NCI-H774 (cell line): ENCODE data around the gene ABL1.

Source experiments
- DNase-seq: peaks from one replicate; lab custom pipeline; 2025; lab: John Stamatoyannopoulos, UW

Gene ABL1

DNA sequence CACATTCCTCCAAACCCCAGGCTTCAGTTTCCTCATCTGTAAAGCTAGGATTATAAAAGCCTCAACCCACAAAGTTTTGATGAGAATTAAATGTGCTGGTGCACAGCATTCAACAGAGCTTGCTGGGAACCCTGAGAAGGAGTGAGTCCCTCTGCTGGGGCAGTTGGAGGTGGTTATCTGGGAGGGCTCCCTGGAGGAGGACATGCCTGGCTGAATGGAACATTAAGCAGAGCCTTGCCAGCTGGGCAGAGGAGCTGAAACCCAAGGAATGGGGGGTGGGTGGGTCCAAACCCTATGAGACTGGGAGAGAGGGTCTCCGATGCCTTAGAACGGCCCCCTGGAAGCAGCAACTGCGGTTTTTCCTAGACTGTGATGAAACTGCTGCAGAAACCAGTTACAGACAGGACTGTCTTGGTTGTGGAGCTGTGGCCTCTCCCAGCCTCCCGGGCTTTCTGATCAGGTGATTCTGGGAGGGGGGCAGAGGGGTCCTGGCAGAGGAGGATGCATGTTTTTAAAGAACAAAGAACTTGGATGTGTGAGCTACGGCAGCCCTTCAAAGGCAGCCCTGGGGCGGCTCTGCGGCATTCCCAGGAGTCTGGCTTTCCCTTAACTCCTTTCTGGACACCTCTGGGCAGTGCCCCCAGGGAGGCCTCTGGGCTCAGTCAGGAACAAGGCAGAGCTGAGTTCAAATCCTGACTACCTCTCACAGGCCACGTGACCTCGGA is 83.2 kb downstream of the ABL1 start:
- DNase-seq = no peak

- no peak for DNase-seq
Measured at GRCh38 chr9:130918826-130919558, 83.9 kb downstream of the ABL1 start.

DNA sequence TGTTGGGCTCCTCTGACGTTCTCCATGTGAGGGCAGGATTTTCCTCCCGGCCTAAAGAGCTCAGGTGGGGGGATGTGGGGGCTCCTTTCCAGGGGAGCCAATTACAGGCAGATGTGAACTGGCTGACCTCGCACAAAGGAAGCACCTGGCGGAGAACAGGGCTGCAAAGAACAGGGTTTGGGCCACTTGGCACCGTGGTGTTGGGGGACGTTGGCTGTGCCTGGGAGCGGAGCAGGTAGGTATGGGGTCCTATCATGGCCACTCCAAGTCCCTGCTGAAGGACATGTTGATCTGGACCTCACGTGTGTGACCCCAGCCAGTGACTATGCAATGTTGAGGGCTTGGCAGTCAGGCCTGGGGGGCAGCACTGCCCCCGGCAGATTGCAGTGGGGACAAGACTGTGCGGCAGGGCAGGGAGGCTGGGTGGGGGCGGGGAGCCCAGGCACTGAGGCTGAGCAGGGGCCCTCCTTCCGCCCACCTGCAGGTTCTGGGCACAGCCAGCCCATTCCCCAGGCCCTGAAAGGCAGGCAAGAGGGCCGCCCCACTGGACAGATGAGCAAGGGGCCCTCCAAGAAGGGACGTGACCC is 84.6 kb downstream of the ABL1 start:
- no peak for DNase-seq

DNA sequence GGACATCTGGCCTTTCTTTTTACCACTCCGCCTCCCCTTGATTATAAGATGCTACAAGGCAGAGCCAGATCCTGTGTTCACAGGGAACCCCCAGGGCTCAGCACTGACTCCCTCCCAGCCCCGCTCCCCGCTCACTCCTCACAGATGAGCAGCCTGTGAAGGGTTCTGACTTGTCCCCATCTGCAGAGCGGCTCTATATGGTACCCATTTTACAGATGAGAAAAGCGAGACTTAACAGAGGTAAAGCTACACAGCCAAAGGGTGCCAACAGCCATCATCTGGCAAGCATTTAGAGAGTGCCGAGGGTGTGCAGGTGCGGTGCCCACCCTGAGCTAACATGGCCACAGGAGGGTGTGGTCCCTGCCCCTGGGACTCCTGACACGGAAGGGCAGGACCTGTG is 85.2 kb downstream of the ABL1 start:
- DNase-seq = no peak

DNA sequence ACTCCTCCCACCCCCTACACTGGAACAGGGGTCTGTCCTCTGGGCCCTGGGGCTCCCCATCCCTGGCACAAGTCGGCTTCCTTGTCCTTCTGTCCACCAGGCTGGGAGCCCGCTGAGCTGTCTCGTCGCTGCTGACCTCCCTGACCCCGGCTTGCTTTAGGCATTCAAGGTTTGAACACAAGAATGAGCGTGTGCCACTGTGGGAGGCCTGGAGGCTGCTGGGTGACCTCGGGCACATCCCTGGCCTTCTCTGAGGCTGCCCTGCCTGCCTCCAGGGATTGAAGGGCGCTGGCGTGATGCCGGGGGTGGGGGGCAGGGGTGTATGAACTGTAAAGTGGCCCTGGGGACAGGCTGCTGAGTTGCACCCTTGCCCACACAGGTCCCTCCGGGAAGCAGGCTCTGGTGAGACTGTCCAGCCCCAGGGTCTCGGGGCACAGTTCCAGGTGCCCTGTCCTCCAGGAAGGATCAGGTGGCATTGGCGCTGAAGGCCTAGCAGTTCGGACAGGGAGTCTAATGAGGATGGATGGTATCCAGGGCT is 85.8 kb downstream of the ABL1 start:
- DNase-seq = no peak

DNA sequence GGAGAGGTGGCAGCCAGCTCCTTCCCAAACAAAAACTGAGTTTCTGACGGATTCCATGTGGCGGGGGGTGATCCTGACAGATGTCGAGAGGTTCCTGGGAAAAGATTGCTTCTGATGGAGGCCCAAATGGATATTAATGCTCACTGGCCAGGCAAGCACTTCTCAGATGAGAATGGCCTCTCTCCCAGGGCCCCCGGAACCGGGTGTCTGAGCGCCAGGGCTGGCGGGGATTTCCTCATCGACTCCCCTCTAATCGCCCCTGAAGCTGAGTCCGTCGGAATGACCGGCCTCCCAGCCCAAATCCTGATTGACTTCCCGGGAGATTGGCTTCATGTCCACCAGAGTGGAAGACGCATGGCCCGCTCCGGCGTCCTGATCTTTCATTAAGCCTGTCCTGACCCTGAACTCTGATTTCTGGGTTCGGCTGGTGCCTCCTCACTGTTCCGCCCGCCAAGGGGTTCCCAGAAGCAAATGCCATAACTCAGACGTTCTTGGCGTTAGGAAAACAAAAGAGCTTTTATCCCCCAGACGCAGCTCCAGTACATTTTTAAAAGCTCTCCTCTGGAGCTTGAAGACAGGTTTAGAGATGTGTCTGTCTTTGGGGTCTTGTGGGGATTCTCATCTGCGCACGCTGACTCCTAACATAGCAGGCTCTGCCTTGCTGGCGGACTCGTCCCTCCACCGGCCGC is 86.4 kb downstream of the ABL1 start:
- no peak for DNase-seq

DNA sequence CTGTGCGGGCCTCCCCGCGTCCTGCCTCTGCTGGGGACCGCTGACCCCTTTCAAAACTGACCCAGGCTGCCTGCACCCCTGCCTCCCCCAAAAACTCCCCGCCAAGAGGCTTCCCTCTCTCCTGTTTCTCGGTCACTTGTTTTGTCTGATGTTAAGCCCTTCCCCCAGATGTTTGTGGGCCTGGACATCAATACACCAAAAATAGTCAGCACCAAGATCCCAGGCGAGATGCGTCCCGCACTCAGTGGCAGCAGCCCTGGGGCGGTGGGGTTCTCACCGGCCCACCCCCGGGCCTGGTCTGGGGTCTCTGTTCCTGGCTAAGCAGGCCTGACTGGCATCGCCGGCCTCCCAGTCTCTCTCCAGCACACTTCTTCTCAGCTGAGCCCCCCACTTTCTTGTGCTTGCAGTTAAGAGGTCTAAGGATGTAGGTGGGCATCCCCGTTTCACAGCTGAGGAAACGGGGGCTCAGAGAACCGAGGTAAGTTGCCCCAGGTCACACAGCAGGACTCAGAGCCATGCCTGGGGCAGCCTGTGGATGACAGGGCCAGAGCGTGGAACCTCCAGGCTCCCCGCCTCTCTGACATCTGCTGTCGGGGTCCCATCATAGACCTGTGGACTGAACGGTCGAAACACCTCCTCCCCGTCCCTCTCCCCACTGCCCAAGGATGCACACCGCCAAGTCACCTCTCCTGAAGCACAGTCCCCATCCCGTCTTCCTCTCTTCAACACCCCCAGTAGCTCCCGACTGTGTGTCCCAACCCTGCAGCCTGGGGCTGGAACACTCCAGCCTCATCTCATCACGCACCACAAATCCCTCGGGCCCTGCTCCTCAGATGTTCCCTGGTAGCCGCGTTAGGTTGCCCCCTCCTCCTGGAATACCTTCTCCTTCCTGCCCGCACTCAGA is 87.2 kb downstream of the ABL1 start:
- DNase-seq = no peak

DNA sequence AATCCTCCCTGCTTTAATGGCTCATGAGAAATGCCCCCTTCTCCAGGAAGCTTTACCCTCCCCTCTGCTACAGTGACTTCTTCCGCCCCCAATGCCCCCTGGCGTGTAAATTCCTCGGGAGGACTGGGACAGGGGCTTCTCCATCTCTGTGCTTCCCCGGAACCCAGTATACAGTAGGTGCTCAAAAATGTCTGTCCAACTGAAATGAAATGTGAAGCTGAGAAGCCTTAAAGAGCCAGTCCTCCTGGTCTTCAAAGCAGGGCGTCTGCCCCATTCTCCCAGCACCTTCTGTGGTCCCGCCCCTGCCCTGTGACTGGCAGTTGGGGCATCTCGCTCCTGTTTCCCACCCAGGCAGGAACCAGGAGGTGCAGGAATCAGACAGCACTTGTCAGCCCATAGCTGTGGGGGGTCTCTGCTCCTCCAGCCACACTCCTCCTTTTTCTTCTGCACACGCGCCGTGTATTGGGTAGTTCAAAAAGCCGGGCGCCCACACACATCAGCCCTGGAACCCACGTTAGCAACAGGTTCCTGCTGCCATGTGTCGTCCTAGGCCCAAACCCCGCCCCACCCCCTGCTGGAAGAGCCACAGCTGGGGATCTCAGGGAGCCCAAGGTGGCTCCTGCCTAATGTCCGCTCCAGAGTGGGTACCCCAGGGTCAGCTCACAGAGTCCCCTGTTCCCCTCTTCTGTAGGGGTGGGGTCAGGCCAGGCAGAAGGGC is 88.0 kb downstream of the ABL1 start:
- DNase-seq = no peak

- DNase-seq = no peak
Measured at GRCh38 chr9:130923611-130924447, 88.8 kb downstream of the ABL1 start.

DNA sequence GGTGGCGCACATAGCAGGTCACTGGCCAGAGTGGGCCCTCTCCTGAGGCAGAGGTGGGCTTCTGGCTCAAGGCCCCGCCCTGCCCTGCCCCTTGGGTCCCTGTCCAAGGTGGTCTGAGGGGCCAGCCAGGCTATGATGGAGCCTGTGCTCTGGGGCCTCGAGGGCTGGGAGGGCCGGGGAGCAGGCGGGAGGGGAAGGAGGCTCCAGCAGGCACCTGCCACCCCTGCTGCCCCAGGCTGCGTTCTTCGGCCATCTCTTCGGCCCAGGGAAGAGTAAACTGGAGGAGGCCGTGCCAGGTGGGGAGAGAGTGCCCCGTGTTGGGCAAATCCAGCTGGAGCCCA is 89.4 kb downstream of the ABL1 start:
- no peak for DNase-seq

DNA sequence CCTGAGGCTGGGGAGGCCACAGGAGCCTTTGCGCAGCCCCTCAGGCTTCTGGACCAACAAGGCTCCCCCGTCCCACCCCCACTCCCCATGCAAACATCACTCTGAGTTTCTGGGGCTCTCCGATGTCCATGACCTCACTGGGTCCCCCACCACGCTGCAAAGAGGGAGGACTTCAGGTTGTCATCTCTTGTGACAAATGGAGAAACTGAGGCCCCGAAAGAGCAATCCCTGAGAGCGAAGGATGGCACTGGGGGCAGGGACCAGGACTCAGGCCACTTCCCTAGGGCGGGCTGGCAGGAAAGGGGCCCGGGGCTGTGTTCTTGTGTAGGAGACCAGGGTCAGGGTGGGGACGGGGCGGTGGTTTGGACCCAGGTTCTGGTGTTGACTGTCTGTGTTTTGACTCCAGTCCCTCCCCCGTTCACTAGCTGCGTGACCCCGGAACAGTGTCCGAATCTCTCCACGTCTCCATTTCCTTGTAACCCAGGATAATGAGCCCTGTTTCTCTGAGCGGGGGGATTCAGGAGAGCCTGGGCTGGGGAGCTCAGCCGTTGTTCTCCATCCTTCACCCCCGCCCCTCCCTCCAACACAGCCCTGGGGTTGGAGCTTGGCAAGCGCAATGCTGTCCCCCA is 90.1 kb downstream of the ABL1 start:
- no peak for DNase-seq

DNA sequence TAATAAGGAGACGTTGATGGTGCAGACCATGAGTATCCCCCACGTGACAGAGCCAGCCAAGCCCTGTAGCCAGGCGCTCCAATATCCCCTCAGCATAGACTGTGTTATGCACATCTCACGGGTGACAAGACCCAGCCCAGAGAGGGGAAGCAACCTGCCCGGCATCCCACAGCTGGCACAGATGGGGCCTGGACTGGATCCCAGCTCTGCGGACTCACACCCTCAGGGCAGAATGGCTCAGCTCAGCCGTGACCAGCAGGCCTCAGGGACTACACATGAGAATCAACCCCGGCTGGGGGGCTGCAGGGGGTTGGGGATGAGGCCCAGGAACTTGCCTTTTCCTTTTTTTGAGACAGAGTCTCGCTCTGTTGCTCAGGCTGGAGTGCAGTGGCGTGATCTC is 92.3 kb downstream of the ABL1 start:
- DNase-seq = no peak

GRCh38 chr9:130927995-130928900 is 93.2 kb downstream of the ABL1 start:
- no peak for DNase-seq

- no peak for DNase-seq
Measured at GRCh38 chr9:130929571-130930038, 94.6 kb downstream of the ABL1 start.

- no peak for DNase-seq
Measured at GRCh38 chr9:130930132-130930803, 95.2 kb downstream of the ABL1 start.

DNA sequence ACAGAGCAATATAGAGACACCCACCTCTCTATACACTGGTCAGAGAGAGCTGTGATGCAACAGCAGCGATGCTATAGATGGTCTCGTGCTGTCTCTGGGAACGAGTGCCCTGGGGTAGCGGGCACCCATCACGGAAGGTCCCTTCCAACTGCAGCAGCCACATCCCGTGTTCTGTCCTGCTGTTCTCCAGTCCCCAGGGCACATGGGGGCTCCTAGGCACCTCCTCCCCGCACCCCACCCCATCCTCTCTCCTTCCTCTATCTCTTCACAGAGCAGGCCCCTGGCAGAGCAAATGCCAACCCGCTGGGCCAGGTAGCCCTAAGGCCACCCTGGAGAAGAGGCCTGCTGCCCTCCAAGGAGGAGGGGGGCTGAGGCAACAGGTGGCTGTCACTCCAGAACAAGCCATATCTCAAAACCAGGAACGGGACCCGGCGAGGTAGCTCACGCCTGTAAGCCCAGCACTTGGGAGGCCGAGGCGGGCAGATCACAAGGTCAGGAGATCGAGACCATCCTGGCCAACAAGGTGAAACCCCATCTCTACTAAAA is 95.8 kb downstream of the ABL1 start:
- no peak for DNase-seq

DNA sequence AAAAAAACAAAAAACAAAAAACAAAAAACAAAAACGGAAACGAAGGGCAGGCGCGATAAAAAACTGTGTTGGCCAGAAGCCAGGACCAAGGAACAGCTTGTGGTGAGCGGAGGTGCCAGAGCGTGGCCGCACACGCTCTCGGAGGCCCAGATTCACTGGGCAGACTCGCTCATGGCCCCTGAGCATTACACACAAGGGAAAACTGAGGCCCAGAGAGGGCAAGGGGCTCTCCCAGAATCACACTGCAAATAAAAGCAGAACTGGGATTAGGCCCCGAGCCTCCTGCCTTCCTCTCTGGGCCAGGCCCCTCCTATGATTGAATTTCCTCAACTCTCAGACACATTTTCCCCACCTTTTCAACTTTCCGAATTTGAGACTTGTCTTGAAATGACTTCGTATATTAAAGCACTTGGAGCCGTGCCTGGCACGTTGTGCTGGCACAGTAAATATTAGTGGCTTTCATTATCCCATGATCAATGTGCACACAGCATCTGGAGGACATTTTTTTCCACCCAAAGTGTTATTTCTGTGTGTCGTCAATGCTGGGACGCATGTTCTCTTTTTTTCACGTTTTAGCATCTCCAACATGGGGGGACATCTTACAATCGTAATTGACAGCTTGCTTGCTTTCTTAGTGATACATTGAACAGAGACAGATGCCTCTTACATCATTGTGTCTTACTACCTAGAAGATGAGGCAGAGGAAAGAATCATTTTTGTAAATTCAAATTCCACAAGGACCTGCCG is 96.6 kb downstream of the ABL1 start:
- DNase-seq = no peak
